WTC11 (cell line): ENCODE measurements around the gene ZNF415. TPM values are rescaled to one million over a fixed set of nuclear protein-coding genes. Genes with fewer than 3 reads are reported as not detected.

Experiments used
- ARID4B ChIP-seq: sonication (generic); formaldehyde crosslinking; IDR thresholded peaks from 2 replicates; pipeline ENCODE4 v1.8.0; 2023; ENCODE audit warnings: missing genetic modification reagents, mild to moderate bottlenecking, borderline replicate concordance
- ATF1 ChIP-seq: sonication (generic); formaldehyde crosslinking; IDR thresholded peaks from 2 replicates; pipeline ENCODE4 v1.8.1; 2023; ENCODE audit warnings: mild to moderate bottlenecking, moderate library complexity, missing genetic modification reagents
- ATF2 ChIP-seq: sonication (generic); formaldehyde crosslinking; IDR thresholded peaks from 2 replicates; pipeline ENCODE4 v1.8.1; 2022; ENCODE audit warnings: low read depth, missing genetic modification reagents, borderline replicate concordance
- CREM ChIP-seq: sonication (generic); formaldehyde crosslinking; IDR thresholded peaks from 2 replicates; pipeline ENCODE4 v1.8.1; 2022; ENCODE audit warnings: mild to moderate bottlenecking, missing genetic modification reagents, moderate library complexity
- CTCF ChIP-seq: fragments of 200-600 bp; IDR thresholded peaks from 2 replicates; pipeline ENCODE4 v1.8.0; 2022; ENCODE audit warnings: antibody characterized with exemption
- EMX1 ChIP-seq: fragments of 250-450 bp; sonication (Bioruptor Pico); IDR thresholded peaks from 2 replicates; pipeline ENCODE4 v1.8.0; 2021; ENCODE audit warnings: mild to moderate bottlenecking
- FOXJ3 ChIP-seq: sonication (generic); formaldehyde crosslinking; IDR thresholded peaks from 2 replicates; pipeline ENCODE4 v1.9.0; 2021; ENCODE audit warnings: missing genetic modification reagents, mild to moderate bottlenecking, borderline replicate concordance
- FOXP1 ChIP-seq: sonication (generic); formaldehyde crosslinking; IDR thresholded peaks from 2 replicates; pipeline ENCODE4 v1.8.0; 2022; ENCODE audit warnings: missing genetic modification reagents, mild to moderate bottlenecking, moderate library complexity, borderline replicate concordance
- GABPB1 ChIP-seq: sonication (generic); formaldehyde crosslinking; IDR thresholded peaks from 2 replicates; pipeline ENCODE4 v1.8.1; 2023; ENCODE audit warnings: mild to moderate bottlenecking, missing genetic modification reagents
- GTF2I ChIP-seq: fragments of 250-450 bp; sonication (Bioruptor Pico); conservative IDR thresholded peaks from 2 replicates; pipeline ENCODE4 v1.4.0; 2021; ENCODE audit warnings: mild to moderate bottlenecking
- MAX ChIP-seq: sonication (generic); formaldehyde crosslinking; IDR thresholded peaks from 2 replicates; pipeline ENCODE4 v1.8.0; 2022; ENCODE audit warnings: mild to moderate bottlenecking, missing genetic modification reagents
- MXD4 ChIP-seq: fragments of 250-450 bp; sonication (Bioruptor Pico); IDR thresholded peaks from 2 replicates; pipeline ENCODE4 v1.8.0; 2021; ENCODE audit warnings: mild to moderate bottlenecking, moderate library complexity, borderline replicate concordance
- NFE2L1 ChIP-seq: sonication (generic); formaldehyde crosslinking; IDR thresholded peaks from 2 replicates; pipeline ENCODE4 v1.8.1; 2023; ENCODE audit warnings: missing genetic modification reagents
- NFYB ChIP-seq: sonication (generic); formaldehyde crosslinking; conservative IDR thresholded peaks from 2 replicates; pipeline ENCODE4 v1.8.0; 2022; ENCODE audit warnings: low read depth, missing genetic modification reagents
- NR3C1 ChIP-seq: sonication (generic); formaldehyde crosslinking; conservative IDR thresholded peaks from 2 replicates; pipeline ENCODE4 v1.8.1; 2023; ENCODE audit warnings: low read depth, mild to moderate bottlenecking, missing genetic modification reagents
- PRRX2 ChIP-seq: fragments of 250-450 bp; sonication (Bioruptor Pico); IDR thresholded peaks from 2 replicates; pipeline ENCODE4 v1.8.0; 2021; ENCODE audit warnings: mild to moderate bottlenecking
- RORB ChIP-seq: fragments of 250-450 bp; sonication (Bioruptor Pico); IDR thresholded peaks from 2 replicates; pipeline ENCODE4 v1.9.0; 2021; ENCODE audit warnings: mild to moderate bottlenecking
- SMAD3 ChIP-seq: sonication (generic); formaldehyde crosslinking; IDR thresholded peaks from 2 replicates; pipeline ENCODE4 v1.8.0; 2022; ENCODE audit warnings: missing genetic modification reagents, mild to moderate bottlenecking, borderline replicate concordance
- SMAD4 ChIP-seq: sonication (generic); formaldehyde crosslinking; IDR thresholded peaks from 2 replicates; pipeline ENCODE4 v1.8.0; 2022; ENCODE audit warnings: mild to moderate bottlenecking, missing genetic modification reagents
- TCF7 ChIP-seq: sonication (generic); formaldehyde crosslinking; IDR thresholded peaks from 2 replicates; pipeline ENCODE4 v1.8.0; 2022; ENCODE audit warnings: mild to moderate bottlenecking, low read depth, missing genetic modification reagents, moderate library complexity
- TEAD1 ChIP-seq: sonication (generic); formaldehyde crosslinking; IDR thresholded peaks from 2 replicates; pipeline ENCODE4 v1.8.0; 2022; ENCODE audit warnings: mild to moderate bottlenecking, missing genetic modification reagents
- TP53 ChIP-seq: sonication (generic); formaldehyde crosslinking; IDR thresholded peaks from 2 replicates; pipeline ENCODE4 v1.8.1; 2023; ENCODE audit warnings: mild to moderate bottlenecking, missing genetic modification reagents
- ZNF121 ChIP-seq: sonication (generic); formaldehyde crosslinking; IDR thresholded peaks from 2 replicates; pipeline ENCODE4 v1.8.0; 2023; ENCODE audit warnings: missing genetic modification reagents
- ZNF138 ChIP-seq: sonication (generic); formaldehyde crosslinking; conservative IDR thresholded peaks from 2 replicates; pipeline ENCODE4 v1.8.1; 2022; ENCODE audit warnings: mild to moderate bottlenecking, moderate library complexity, missing genetic modification reagents
- ZNF219 ChIP-seq: sonication (generic); formaldehyde crosslinking; IDR thresholded peaks from 2 replicates; pipeline ENCODE4 v1.8.0; 2023; ENCODE audit warnings: missing genetic modification reagents, mild to moderate bottlenecking, borderline replicate concordance
- ZNF232 ChIP-seq: sonication (generic); formaldehyde crosslinking; IDR thresholded peaks from 2 replicates; pipeline ENCODE4 v1.8.0; 2022; ENCODE audit warnings: mild to moderate bottlenecking, missing genetic modification reagents
- total RNA-seq: library from RNA; stranded (reverse); gene quantifications from 3 replicates; pipeline ENCODE4 v1.2.3, GENCODE V29; 2021
- TF ChIP-seq, protein P1 (sequence below): sonication (generic); formaldehyde crosslinking; IDR thresholded peaks from 2 replicates; pipeline ENCODE4 v1.8.0; 2023; ENCODE audit warnings: missing genetic modification reagents
- TF ChIP-seq, protein P2 (sequence below): sonication (generic); formaldehyde crosslinking; IDR thresholded peaks from 2 replicates; pipeline ENCODE4 v1.8.1; 2022; ENCODE audit warnings: mild to moderate bottlenecking, missing genetic modification reagents, moderate library complexity, borderline replicate concordance
- TF ChIP-seq, protein P3 (sequence below): sonication (generic); formaldehyde crosslinking; IDR thresholded peaks from 2 replicates; pipeline ENCODE4 v1.8.0; 2022; ENCODE audit warnings: mild to moderate bottlenecking, missing genetic modification reagents

The ZNF415 gene
- total RNA-seq, 1 experiment from 2014 or later: 11.2 TPM

- peak; percentile 62; the same call in 1 of the 2 replicates for TF ChIP-seq ARID4B (CRISPR knock-in tag)
- no peak; the same call in 1 of the 2 replicates for TF ChIP-seq ZNF219 (CRISPR knock-in tag)
- TF ChIP-seq FOXJ3 (CRISPR knock-in tag): peak; percentile 75; the same call in 1 of the 2 replicates
- TF ChIP-seq NFYB (CRISPR knock-in tag): peak; percentile 20; the same call in 1 of the 2 replicates
- no peak for TF ChIP-seq PRRX2 (CRISPR knock-in tag)
- TF ChIP-seq, protein P1, sequence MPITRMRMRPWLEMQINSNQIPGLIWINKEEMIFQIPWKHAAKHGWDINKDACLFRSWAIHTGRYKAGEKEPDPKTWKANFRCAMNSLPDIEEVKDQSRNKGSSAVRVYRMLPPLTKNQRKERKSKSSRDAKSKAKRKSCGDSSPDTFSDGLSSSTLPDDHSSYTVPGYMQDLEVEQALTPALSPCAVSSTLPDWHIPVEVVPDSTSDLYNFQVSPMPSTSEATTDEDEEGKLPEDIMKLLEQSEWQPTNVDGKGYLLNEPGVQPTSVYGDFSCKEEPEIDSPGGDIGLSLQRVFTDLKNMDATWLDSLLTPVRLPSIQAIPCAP (CRISPR knock-in tag): no peak; the same call in 1 of the 2 replicates
- peak; percentile 84 for TF ChIP-seq TEAD1
- peak; percentile 62; the same call in 1 of the 2 replicates for TF ChIP-seq TP53 (CRISPR knock-in tag)
- TF ChIP-seq, protein P2, sequence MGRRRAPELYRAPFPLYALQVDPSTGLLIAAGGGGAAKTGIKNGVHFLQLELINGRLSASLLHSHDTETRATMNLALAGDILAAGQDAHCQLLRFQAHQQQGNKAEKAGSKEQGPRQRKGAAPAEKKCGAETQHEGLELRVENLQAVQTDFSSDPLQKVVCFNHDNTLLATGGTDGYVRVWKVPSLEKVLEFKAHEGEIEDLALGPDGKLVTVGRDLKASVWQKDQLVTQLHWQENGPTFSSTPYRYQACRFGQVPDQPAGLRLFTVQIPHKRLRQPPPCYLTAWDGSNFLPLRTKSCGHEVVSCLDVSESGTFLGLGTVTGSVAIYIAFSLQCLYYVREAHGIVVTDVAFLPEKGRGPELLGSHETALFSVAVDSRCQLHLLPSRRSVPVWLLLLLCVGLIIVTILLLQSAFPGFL (CRISPR knock-in tag): no peak
- TF ChIP-seq CREM (CRISPR knock-in tag): peak; percentile 65; the same call in 1 of the 2 replicates
- peak; percentile 59; the same call in 1 of the 2 replicates for TF ChIP-seq NFE2L1 (CRISPR knock-in tag)
- no peak for TF ChIP-seq ZNF121 (CRISPR knock-in tag)
- no peak for TF ChIP-seq RORB (CRISPR knock-in tag)
- no peak for TF ChIP-seq TCF7
- peak; percentile 80; the same call in 1 of the 2 replicates for TF ChIP-seq ZNF232
- no peak for TF ChIP-seq CTCF
- TF ChIP-seq ZNF138 (CRISPR knock-in tag): no peak
- no peak for TF ChIP-seq NR3C1
- no peak for TF ChIP-seq EMX1 (CRISPR knock-in tag)
- TF ChIP-seq, protein P3, sequence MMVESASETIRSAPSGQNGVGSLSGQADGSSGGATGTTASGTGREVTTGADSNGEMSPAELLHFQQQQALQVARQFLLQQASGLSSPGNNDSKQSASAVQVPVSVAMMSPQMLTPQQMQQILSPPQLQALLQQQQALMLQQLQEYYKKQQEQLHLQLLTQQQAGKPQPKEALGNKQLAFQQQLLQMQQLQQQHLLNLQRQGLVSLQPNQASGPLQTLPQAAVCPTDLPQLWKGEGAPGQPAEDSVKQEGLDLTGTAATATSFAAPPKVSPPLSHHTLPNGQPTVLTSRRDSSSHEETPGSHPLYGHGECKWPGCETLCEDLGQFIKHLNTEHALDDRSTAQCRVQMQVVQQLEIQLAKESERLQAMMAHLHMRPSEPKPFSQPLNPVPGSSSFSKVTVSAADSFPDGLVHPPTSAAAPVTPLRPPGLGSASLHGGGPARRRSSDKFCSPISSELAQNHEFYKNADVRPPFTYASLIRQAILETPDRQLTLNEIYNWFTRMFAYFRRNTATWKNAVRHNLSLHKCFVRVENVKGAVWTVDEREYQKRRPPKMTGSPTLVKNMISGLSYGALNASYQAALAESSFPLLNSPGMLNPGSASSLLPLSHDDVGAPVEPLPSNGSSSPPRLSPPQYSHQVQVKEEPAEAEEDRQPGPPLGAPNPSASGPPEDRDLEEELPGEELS (CRISPR knock-in tag): no peak; the same call in 1 of the 2 replicates
- no peak; the same call in 1 of the 2 replicates for TF ChIP-seq SMAD4 (CRISPR knock-in tag)
- TF ChIP-seq GABPB1: no peak
- peak; percentile 94 for TF ChIP-seq SMAD3 (CRISPR knock-in tag)
- no peak for TF ChIP-seq GTF2I (CRISPR knock-in tag)
- TF ChIP-seq MXD4 (CRISPR knock-in tag): no peak
- no peak for TF ChIP-seq ATF1 (CRISPR knock-in tag)
- peak; percentile 98 for TF ChIP-seq MAX (CRISPR knock-in tag)
- TF ChIP-seq ATF2: no peak; the same call in 1 of the 2 replicates
- TF ChIP-seq FOXP1 (CRISPR knock-in tag): peak; percentile 92
Observed at GRCh38 chr19:53057904-53058580, 74.7 kb downstream of the ZNF415 start (continued).
